ENCODE results near the gene GLP1R. TPM values are rescaled to one million over a fixed set of nuclear protein-coding genes. Genes with fewer than 3 reads are reported as not detected.

Gene GLP1R
- total RNA-seq, 1 experiment from 2014 or later, result 1.8 TPM

DNA sequence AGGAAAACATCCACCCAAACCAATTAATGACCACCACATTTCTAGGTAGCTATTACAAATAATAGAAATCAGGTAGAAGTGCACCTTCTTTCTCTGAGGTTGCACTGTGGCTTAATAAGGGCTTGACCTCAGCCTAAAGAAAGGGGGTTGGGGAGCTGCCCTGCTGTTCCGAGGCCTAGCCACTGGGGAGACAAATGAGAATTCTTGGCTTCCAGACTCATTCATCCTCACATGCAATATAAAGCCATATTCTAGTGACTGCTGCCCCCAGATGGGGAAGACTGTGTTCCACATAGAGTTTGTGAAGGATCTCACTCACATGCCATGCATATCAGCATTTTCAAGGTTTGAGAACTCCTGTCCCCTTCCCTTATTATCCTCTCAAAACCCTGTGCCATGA is 43.5 kb downstream of the GLP1R start:
- no peaks in the 10 kb centered on the region for H3K36me3 Mint-ChIP-seq
- DNase-seq (ENCODE audit: low spot score) (peak; percentile 45), ATAC-seq (peak; percentile 83)
- H3K27ac Mint-ChIP-seq, result no peak overlapping the region
- ChIA-PET CTCF (interaction anchor here (0.6 to 4.5 kb wide), 17 partner anchors 10 to 219 kb away, joined by 3 to 68 read pairs (median 3); no protein-coding TSS in a partner anchor), POLR2A (no interaction called here)
- no peaks in the 10 kb centered on the region for H3K9me3 Mint-ChIP-seq
- H3K4me3 Mint-ChIP-seq, result no peak overlapping the region
- TF ChIP-seq, protein P1, sequence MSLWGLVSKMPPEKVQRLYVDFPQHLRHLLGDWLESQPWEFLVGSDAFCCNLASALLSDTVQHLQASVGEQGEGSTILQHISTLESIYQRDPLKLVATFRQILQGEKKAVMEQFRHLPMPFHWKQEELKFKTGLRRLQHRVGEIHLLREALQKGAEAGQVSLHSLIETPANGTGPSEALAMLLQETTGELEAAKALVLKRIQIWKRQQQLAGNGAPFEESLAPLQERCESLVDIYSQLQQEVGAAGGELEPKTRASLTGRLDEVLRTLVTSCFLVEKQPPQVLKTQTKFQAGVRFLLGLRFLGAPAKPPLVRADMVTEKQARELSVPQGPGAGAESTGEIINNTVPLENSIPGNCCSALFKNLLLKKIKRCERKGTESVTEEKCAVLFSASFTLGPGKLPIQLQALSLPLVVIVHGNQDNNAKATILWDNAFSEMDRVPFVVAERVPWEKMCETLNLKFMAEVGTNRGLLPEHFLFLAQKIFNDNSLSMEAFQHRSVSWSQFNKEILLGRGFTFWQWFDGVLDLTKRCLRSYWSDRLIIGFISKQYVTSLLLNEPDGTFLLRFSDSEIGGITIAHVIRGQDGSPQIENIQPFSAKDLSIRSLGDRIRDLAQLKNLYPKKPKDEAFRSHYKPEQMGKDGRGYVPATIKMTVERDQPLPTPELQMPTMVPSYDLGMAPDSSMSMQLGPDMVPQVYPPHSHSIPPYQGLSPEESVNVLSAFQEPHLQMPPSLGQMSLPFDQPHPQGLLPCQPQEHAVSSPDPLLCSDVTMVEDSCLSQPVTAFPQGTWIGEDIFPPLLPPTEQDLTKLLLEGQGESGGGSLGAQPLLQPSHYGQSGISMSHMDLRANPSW (CRISPR knock-in tag; conservative IDR thresholded peaks at IDR 0.05; ENCODE audit: low read depth), result no peak
- TF ChIP-seq TCF7 (CRISPR knock-in tag; IDR thresholded peaks at IDR 0.05; ENCODE audit: low read depth), result no peak
- TF ChIP-seq, protein P2, sequence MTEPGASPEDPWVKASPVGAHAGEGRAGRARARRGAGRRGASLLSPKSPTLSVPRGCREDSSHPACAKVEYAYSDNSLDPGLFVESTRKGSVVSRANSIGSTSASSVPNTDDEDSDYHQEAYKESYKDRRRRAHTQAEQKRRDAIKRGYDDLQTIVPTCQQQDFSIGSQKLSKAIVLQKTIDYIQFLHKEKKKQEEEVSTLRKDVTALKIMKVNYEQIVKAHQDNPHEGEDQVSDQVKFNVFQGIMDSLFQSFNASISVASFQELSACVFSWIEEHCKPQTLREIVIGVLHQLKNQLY (CRISPR knock-in tag; IDR thresholded peaks at IDR 0.05), result no peak
- TF ChIP-seq TEAD1 (CRISPR knock-in tag; IDR thresholded peaks at IDR 0.05), result no peak
- TF ChIP-seq ZNF423 (CRISPR knock-in tag; IDR thresholded peaks at IDR 0.05), result no peak
- TF ChIP-seq, protein P3, sequence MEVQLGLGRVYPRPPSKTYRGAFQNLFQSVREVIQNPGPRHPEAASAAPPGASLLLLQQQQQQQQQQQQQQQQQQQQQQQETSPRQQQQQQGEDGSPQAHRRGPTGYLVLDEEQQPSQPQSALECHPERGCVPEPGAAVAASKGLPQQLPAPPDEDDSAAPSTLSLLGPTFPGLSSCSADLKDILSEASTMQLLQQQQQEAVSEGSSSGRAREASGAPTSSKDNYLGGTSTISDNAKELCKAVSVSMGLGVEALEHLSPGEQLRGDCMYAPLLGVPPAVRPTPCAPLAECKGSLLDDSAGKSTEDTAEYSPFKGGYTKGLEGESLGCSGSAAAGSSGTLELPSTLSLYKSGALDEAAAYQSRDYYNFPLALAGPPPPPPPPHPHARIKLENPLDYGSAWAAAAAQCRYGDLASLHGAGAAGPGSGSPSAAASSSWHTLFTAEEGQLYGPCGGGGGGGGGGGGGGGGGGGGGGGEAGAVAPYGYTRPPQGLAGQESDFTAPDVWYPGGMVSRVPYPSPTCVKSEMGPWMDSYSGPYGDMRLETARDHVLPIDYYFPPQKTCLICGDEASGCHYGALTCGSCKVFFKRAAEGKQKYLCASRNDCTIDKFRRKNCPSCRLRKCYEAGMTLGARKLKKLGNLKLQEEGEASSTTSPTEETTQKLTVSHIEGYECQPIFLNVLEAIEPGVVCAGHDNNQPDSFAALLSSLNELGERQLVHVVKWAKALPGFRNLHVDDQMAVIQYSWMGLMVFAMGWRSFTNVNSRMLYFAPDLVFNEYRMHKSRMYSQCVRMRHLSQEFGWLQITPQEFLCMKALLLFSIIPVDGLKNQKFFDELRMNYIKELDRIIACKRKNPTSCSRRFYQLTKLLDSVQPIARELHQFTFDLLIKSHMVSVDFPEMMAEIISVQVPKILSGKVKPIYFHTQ (CRISPR knock-in tag; IDR thresholded peaks at IDR 0.05), result no peak
- H3K4me1 Mint-ChIP-seq, result peaks cover 44% of the 10 kb centered on the region
- H3K27me3 Mint-ChIP-seq (ENCODE audit: low read depth), result no peaks in the 10 kb centered on the region

DNA sequence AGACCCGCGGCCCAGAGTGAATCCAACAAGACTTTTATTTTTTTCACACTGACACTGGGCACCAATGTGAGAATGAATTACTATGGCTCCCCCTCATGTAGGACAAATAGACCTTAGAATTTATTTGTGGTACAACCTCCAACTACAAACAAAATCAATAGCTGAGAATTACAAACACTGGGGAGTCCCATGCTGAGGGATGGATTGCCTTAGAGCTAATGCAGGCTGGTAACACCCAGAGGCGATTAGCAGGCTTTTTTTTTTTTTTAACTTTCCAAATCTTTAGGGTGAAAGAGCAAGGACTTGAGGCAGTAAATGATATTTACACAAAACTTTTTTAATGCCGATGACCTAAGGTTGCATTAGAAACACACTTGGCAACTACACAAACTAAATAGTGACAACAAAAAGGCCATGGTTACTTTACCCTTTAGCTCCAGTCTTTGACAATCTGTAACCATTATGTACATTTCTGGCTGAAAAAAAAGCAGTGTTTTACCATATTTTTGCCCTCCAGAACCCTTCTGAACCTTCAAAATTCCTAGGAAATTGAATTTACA is 44.6 kb downstream of the GLP1R start:
- H3K27me3 Mint-ChIP-seq (ENCODE audit: low read depth), result no peaks in the 10 kb centered on the region
- H3K4me1 Mint-ChIP-seq, result peaks cover 35% of the 10 kb centered on the region
- DNase-seq (ENCODE audit: low spot score) (no peak), ATAC-seq (no peak)
- H3K36me3 Mint-ChIP-seq, result no peaks in the 10 kb centered on the region
- ChIA-PET CTCF (interaction anchor here (0.6 to 4.5 kb wide), 15 partner anchors 9 to 269 kb away, joined by 3 to 68 read pairs (median 4); no protein-coding TSS in a partner anchor), POLR2A (interaction anchor here (0.6 kb wide), 1 partner anchor 258 kb away, joined by 5 read pairs; no protein-coding TSS in a partner anchor)
- H3K9me3 Mint-ChIP-seq, result no peaks in the 10 kb centered on the region
- no peak overlapping the region for H3K27ac Mint-ChIP-seq
- H3K4me3 Mint-ChIP-seq, result no peak overlapping the region
- TF ChIP-seq ATF1 (CRISPR knock-in tag; IDR thresholded peaks at IDR 0.05) (no peak), RELA (CRISPR knock-in tag; IDR thresholded peaks at IDR 0.05; ENCODE audit: borderline replicate concordance) (no peak), GTF2I (CRISPR knock-in tag; conservative IDR thresholded peaks at IDR 0.05) (no peak), PRRX2 (CRISPR knock-in tag; IDR thresholded peaks at IDR 0.05) (no peak), IRF2 (CRISPR knock-in tag; IDR thresholded peaks at IDR 0.05; ENCODE audit: borderline replicate concordance, low read depth) (no peak)
- TF ChIP-seq, protein P4, sequence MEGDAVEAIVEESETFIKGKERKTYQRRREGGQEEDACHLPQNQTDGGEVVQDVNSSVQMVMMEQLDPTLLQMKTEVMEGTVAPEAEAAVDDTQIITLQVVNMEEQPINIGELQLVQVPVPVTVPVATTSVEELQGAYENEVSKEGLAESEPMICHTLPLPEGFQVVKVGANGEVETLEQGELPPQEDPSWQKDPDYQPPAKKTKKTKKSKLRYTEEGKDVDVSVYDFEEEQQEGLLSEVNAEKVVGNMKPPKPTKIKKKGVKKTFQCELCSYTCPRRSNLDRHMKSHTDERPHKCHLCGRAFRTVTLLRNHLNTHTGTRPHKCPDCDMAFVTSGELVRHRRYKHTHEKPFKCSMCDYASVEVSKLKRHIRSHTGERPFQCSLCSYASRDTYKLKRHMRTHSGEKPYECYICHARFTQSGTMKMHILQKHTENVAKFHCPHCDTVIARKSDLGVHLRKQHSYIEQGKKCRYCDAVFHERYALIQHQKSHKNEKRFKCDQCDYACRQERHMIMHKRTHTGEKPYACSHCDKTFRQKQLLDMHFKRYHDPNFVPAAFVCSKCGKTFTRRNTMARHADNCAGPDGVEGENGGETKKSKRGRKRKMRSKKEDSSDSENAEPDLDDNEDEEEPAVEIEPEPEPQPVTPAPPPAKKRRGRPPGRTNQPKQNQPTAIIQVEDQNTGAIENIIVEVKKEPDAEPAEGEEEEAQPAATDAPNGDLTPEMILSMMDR (IDR thresholded peaks at IDR 0.05), result no peak
- TF ChIP-seq, protein P5, sequence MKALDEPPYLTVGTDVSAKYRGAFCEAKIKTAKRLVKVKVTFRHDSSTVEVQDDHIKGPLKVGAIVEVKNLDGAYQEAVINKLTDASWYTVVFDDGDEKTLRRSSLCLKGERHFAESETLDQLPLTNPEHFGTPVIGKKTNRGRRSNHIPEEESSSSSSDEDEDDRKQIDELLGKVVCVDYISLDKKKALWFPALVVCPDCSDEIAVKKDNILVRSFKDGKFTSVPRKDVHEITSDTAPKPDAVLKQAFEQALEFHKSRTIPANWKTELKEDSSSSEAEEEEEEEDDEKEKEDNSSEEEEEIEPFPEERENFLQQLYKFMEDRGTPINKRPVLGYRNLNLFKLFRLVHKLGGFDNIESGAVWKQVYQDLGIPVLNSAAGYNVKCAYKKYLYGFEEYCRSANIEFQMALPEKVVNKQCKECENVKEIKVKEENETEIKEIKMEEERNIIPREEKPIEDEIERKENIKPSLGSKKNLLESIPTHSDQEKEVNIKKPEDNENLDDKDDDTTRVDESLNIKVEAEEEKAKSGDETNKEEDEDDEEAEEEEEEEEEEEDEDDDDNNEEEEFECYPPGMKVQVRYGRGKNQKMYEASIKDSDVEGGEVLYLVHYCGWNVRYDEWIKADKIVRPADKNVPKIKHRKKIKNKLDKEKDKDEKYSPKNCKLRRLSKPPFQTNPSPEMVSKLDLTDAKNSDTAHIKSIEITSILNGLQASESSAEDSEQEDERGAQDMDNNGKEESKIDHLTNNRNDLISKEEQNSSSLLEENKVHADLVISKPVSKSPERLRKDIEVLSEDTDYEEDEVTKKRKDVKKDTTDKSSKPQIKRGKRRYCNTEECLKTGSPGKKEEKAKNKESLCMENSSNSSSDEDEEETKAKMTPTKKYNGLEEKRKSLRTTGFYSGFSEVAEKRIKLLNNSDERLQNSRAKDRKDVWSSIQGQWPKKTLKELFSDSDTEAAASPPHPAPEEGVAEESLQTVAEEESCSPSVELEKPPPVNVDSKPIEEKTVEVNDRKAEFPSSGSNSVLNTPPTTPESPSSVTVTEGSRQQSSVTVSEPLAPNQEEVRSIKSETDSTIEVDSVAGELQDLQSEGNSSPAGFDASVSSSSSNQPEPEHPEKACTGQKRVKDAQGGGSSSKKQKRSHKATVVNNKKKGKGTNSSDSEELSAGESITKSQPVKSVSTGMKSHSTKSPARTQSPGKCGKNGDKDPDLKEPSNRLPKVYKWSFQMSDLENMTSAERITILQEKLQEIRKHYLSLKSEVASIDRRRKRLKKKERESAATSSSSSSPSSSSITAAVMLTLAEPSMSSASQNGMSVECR (CRISPR knock-in tag; IDR thresholded peaks at IDR 0.05; ENCODE audit: borderline replicate concordance), result no peak
- TF ChIP-seq, protein P1 (CRISPR knock-in tag; conservative IDR thresholded peaks at IDR 0.05; ENCODE audit: low read depth), result no peak
- TF ChIP-seq, protein P6, sequence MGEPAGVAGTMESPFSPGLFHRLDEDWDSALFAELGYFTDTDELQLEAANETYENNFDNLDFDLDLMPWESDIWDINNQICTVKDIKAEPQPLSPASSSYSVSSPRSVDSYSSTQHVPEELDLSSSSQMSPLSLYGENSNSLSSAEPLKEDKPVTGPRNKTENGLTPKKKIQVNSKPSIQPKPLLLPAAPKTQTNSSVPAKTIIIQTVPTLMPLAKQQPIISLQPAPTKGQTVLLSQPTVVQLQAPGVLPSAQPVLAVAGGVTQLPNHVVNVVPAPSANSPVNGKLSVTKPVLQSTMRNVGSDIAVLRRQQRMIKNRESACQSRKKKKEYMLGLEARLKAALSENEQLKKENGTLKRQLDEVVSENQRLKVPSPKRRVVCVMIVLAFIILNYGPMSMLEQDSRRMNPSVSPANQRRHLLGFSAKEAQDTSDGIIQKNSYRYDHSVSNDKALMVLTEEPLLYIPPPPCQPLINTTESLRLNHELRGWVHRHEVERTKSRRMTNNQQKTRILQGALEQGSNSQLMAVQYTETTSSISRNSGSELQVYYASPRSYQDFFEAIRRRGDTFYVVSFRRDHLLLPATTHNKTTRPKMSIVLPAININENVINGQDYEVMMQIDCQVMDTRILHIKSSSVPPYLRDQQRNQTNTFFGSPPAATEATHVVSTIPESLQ (CRISPR knock-in tag; IDR thresholded peaks at IDR 0.05), result no peak

Measured in WTC11 (cell line).